ENCODE measurements around the gene SIRPD. TPM values are rescaled to one million over a fixed set of nuclear protein-coding genes. Genes with fewer than 3 reads are reported as not detected.
A peak's percentile ranks its signal among the peaks of the same experiment; 100 is the strongest.

SIRPD gene
- total RNA-seq (1 to 10 TPM in 6 of 7 donors, under 1 TPM in 1; 0.72 to 8.2 (median 2.6) TPM), polyA plus RNA-seq (1 to 10 TPM in 1 of 3 donors, under 1 TPM in 2; 0.24 to 1.0 (median 0.93) TPM)
- long read RNA-seq, donor 1 = 0 reads
- long read RNA-seq, donor 2 = 0 reads

- TF ChIP-seq POLR2A (IDR thresholded peaks at IDR 0.05) = no peak
- TF ChIP-seq, protein P1, sequence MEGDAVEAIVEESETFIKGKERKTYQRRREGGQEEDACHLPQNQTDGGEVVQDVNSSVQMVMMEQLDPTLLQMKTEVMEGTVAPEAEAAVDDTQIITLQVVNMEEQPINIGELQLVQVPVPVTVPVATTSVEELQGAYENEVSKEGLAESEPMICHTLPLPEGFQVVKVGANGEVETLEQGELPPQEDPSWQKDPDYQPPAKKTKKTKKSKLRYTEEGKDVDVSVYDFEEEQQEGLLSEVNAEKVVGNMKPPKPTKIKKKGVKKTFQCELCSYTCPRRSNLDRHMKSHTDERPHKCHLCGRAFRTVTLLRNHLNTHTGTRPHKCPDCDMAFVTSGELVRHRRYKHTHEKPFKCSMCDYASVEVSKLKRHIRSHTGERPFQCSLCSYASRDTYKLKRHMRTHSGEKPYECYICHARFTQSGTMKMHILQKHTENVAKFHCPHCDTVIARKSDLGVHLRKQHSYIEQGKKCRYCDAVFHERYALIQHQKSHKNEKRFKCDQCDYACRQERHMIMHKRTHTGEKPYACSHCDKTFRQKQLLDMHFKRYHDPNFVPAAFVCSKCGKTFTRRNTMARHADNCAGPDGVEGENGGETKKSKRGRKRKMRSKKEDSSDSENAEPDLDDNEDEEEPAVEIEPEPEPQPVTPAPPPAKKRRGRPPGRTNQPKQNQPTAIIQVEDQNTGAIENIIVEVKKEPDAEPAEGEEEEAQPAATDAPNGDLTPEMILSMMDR (IDR thresholded peaks at IDR 0.05 in 8 of 11, conservative IDR thresholded peaks at IDR 0.05 in 3 of 11) = no peak
- TF ChIP-seq POLR2AphosphoS5 (IDR thresholded peaks at IDR 0.05) = no peak
- Histone ChIP-seq H3K4me3 (no peak within 1 kb of the TSS), H3K36me3 (no peaks in the 10 kb centered on the region), H3K27me3 (replicated peaks in 1 of 7) (no peaks in the 10 kb centered on the region), H3K27ac (no peak within 1 kb of the TSS), H3K4me1 (peaks cover 0 to 3% (median 0%) of the 10 kb centered on the region in 6 donors), H3K9me3 (peaks cover 0 to 13% (median 9%) of the 10 kb centered on the region in 8 donors)
- intact Hi-C loops (cut with DNase I; ENCODE audit: low total_unique reads) = no loop called here
- 76 to 88% (median 85%) methylated on average over 2 of the region's 2 CpGs for WGBS, 5 donors
- no peak for DNase-seq
These were observed at the start of gene SIRPD for GRCh38 chr20:1557605-1558004. TSS of gene SIRPD (minus strand) at chr20:1557705. CDS start at chr20:1557653, 52 bp downstream.

DNA sequence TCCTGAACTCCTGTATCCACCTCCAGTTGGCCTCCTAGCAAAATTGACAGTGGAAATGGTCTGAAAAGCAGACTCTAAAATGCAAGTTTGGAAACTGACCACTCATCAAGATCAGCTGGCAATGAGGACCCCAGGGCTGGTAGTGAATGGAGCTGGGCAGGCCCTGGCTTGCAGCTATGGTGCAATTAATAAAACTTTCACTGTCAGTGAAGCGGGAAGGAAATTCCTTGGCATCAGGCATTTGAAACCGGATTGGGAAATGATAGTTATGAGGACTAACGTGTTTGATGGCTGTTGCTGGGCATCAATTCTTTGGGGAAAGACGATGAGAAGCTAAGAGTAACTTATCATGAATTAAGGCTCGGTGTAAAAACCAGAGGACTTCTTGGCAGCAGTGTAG, 43.2 kb upstream of the SIRPD start:
- Histone ChIP-seq H3K4me1 (no peaks in the 10 kb centered on the region), H3K27me3 (replicated peaks in 1 of 7) (no peaks in the 10 kb centered on the region), H3K27ac (no peak overlapping the region), H3K36me3 (no peaks in the 10 kb centered on the region), H3K4me3 (no peak overlapping the region), H3K9me3 (no peaks in the 10 kb centered on the region)
- TF ChIP-seq, protein P1 (IDR thresholded peaks at IDR 0.05 in 8 of 11, conservative IDR thresholded peaks at IDR 0.05 in 3 of 11) = no peak
- TF ChIP-seq POLR2A (IDR thresholded peaks at IDR 0.05) (no peak), POLR2AphosphoS5 (IDR thresholded peaks at IDR 0.05) (no peak)
- 72 to 76% methylated on average over 5 of the region's 5 CpGs; no CpG with 5 or more reads in 3 of the 5 donors for WGBS, 5 donors
- no peak for DNase-seq
- intact Hi-C loops (cut with DNase I; ENCODE audit: low total_unique reads) = no loop called here

DNA sequence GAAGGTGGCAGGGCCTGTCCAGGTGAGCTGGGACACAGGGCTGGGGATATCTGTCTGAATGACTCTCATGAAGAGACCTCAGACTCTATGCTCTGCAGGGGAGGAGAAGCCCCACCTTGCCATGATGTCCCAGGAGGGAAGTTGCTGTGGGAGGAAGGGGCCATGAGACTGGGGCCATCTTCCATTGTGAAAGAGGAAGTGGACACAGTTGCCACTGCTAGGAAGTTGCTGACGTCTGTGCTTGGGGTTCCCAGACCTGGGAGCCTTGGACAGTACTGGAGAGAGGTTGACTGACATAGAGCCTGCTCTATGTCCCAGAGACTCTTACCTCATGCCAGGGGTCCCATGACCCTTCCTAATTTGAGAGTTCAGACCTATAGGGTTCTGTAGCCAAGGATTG, 37.8 kb upstream of the SIRPD start:
- 5 to 20% methylated on average over 1 of the region's 1 CpG; no CpG with 5 or more reads in 3 of the 5 donors for WGBS, 5 donors
- intact Hi-C loops (cut with DNase I; ENCODE audit: low total_unique reads) = no loop called here
- Histone ChIP-seq H3K4me3 (no peak overlapping the region), H3K27me3 (replicated peaks in 1 of 7) (no peaks in the 10 kb centered on the region), H3K36me3 (no peaks in the 10 kb centered on the region), H3K4me1 (no peaks in the 10 kb centered on the region), H3K9me3 (no peaks in the 10 kb centered on the region), H3K27ac (peak overlapping the region in 2 of 8 donors; percentile 50 to 72)
- TF ChIP-seq POLR2AphosphoS5 (IDR thresholded peaks at IDR 0.05) (peak in 1 of 3 donors; percentile 57), POLR2A (IDR thresholded peaks at IDR 0.05) (no peak)
- no peak for DNase-seq

- Histone ChIP-seq H3K4me1 (peaks cover 0 to 18% (median 0%) of the 10 kb centered on the region in 6 donors), H3K36me3 (no peaks in the 10 kb centered on the region), H3K27ac (peak overlapping the region in 2 of 8 donors; percentile 88 to 89), H3K4me3 (peak overlapping the region in 2 of 8 donors; percentile 12 to 38), H3K27me3 (replicated peaks in 1 of 7) (no peaks in the 10 kb centered on the region), H3K9me3 (no peaks in the 10 kb centered on the region)
- DNase-seq = no peak
- TF ChIP-seq POLR2AphosphoS5 (IDR thresholded peaks at IDR 0.05) = peak in 1 of 3 donors; percentile 76
- TF ChIP-seq POLR2A (IDR thresholded peaks at IDR 0.05) = no peak
- intact Hi-C loops (cut with DNase I; ENCODE audit: low total_unique reads) = no loop called here
- WGBS, 5 donors = 37 to 42% methylated on average over 9 of the region's 9 CpGs; no CpG with 5 or more reads in 3 of the 5 donors
These were observed 31.3 kb upstream of the SIRPD start for GRCh38 chr20:1588533-1589460.
